ENCODE measurements around the gene CASR. TPM values are rescaled to one million over a fixed set of nuclear protein-coding genes. Genes with fewer than 3 reads are reported as not detected.

The CASR gene
- total and polyA plus RNA-seq, 2 of the 4 experiments (the other 2 are of a cell fraction) = not detected

DNA sequence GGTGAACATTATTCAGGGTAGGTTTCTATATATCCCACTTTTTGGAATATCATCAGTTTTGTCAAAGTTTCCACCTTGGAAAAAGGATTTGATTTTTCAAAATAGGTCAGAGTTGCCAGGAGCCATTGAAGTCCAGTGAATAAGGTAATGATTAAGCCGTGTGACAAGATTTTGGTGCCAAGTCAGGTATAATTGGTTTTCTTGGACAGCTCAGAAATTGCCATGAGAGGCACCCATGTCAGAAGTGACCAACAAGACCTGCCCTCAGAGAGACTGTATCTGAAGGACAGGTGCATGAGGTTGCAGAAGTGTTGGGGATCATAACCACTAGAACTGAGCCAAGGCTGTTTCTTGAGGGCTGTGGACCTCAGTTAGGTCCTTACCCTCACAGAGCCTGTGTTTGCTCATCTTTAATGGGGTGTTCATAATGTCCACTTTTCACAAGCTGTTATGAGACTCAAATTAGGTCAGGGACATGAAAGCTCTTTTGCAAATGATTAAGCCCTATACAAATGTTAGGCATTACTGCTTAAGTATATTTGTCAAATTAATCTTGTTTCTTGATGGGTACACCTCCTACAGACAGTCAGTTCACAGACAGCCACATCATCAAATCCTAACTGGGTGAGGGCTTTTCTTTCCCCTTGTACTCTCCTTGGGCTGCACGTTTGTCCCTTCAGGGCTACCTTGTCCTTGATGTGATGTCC, 32.3 kb downstream of the CASR start:
- no peak overlapping the region for H2AK5ac ChIP-seq (ENCODE audit: low read depth, low read length)
- no peak overlapping the region for H3K18ac ChIP-seq (ENCODE audit: low read depth, low read length)
- no peak overlapping the region for H3K9ac ChIP-seq (ENCODE audit: low read depth, low read length)
- H3K56ac ChIP-seq (ENCODE audit: extremely low read depth, insufficient read depth, low read length) = no peak overlapping the region
- WGBS, 2 experiments (ENCODE audit: extremely low coverage in 2 of 2, insufficient read length in 1 of 2) = 29% methylated on average over 1 of the region's 2 CpGs; no CpG with 5 or more reads in 1 of the 2 experiments
- H3K27me3 ChIP-seq (ENCODE audit: control insufficient read depth, insufficient read depth, low read length) = peaks cover 2% of the 10 kb centered on the region; the same call in 1 of the 2 replicates
- no peak overlapping the region for H4K5ac ChIP-seq (ENCODE audit: low read depth, low read length)
- no peaks in the 10 kb centered on the region for H4K20me1 ChIP-seq (ENCODE audit: insufficient read depth, low read length)
- no peak overlapping the region for H4K8ac ChIP-seq (ENCODE audit: low read depth in 2 of 2, low read length in 2 of 2)
- ChIA-PET POLR2A (ENCODE audit: unreplicated experiment) (no interaction called here), CTCF (interaction anchor here (0.7 kb wide), 1 partner anchor 300 kb away, joined by 4 read pairs; no protein-coding TSS in a partner anchor)
- H2AK9ac ChIP-seq (replicated peaks; ENCODE audit: low read depth, low read length, poor library complexity) = no peak overlapping the region
- H3K36me3 ChIP-seq (ENCODE audit: control insufficient read depth, insufficient read depth, low read length) = no peaks in the 10 kb centered on the region
- DNase-seq = no peak
- H3K23ac ChIP-seq (ENCODE audit: low read depth, low read length) = no peak overlapping the region
- ATAC-seq (ENCODE audit: low read depth) = no peak
- no peak overlapping the region for H3K4me2 ChIP-seq (ENCODE audit: low read depth, low read length)
- H3K4ac ChIP-seq (ENCODE audit: low read depth, low read length) = no peak overlapping the region
- no peak overlapping the region for H2BK15ac ChIP-seq (ENCODE audit: low read depth, low read length)
- intact Hi-C loops (cut with micrococcal nuclease) = no loop called here
- no TSS peak for BruUV-seq (replicated peaks)
- no peak overlapping the region for H2BK120ac ChIP-seq (ENCODE audit: low read depth, low read length)
- in situ Hi-C loops (cut with MboI; ENCODE audit: low sequenced_read_pairs) = no loop called here
- no peak for TF ChIP-seq NFE2L2 (IDR thresholded peaks at IDR 0.05; ENCODE audit: low read depth, low read length)
- TF ChIP-seq RFX5 (IDR thresholded peaks at IDR 0.05; ENCODE audit: low read depth, low read length) = no peak
- no peak for TF ChIP-seq BHLHE40 (IDR thresholded peaks at IDR 0.05; ENCODE audit: low read depth, low read length)
- TF ChIP-seq CEBPB (IDR thresholded peaks at IDR 0.05; ENCODE audit: low read depth, low read length) = no peak
- TF ChIP-seq RCOR1 (IDR thresholded peaks at IDR 0.05; ENCODE audit: insufficient replicate concordance, low read length) = no peak
- no peak for TF ChIP-seq ELK1 (IDR thresholded peaks at IDR 0.05; ENCODE audit: borderline replicate concordance, low read depth, low read length)
- TF ChIP-seq MAFK (IDR thresholded peaks at IDR 0.05; ENCODE audit: low read depth, low read length) = no peak
- TF ChIP-seq FOS (IDR thresholded peaks at IDR 0.05; ENCODE audit: low read depth, low read length) = no peak
- no peak for TF ChIP-seq CHD1 (IDR thresholded peaks at IDR 0.05; ENCODE audit: low read depth, low read length)
- TF ChIP-seq POLR2A (IDR thresholded peaks at IDR 0.05; ENCODE audit: low read depth, low read length) = no peak
- no peak for TF ChIP-seq CTCF (conservative IDR thresholded peaks at IDR 0.05; ENCODE audit: low read depth, low read length)
- no peak for TF ChIP-seq MAZ (IDR thresholded peaks at IDR 0.05; ENCODE audit: borderline replicate concordance, low read depth, low read length)
- no peak for TF ChIP-seq MXI1 (IDR thresholded peaks at IDR 0.05; ENCODE audit: borderline replicate concordance, low read depth, low read length)
- TF ChIP-seq RAD21 (IDR thresholded peaks at IDR 0.05; ENCODE audit: low read length) = no peak
- TF ChIP-seq, protein P1, sequence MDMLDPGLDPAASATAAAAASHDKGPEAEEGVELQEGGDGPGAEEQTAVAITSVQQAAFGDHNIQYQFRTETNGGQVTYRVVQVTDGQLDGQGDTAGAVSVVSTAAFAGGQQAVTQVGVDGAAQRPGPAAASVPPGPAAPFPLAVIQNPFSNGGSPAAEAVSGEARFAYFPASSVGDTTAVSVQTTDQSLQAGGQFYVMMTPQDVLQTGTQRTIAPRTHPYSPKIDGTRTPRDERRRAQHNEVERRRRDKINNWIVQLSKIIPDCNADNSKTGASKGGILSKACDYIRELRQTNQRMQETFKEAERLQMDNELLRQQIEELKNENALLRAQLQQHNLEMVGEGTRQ (IDR thresholded peaks at IDR 0.05; ENCODE audit: low read depth, low read length) = no peak
- no peak for TF ChIP-seq SMC3 (IDR thresholded peaks at IDR 0.05; ENCODE audit: low read depth, low read length)
- H3K14ac ChIP-seq (replicated peaks; ENCODE audit: low read depth, low read length) = no peak overlapping the region
- H3K9me1 ChIP-seq (ENCODE audit: insufficient read depth, low read length) = no peaks in the 10 kb centered on the region
- no peak overlapping the region for H2AFZ ChIP-seq (replicated peaks; ENCODE audit: low read length, poor library complexity)
- dilution Hi-C loops (cut with HindIII; ENCODE audit: low sequenced_read_pairs, unreplicated experiment) = no loop called here
- H3K4me1 ChIP-seq (ENCODE audit: control insufficient read depth, insufficient read depth, low read length) = no peaks in the 10 kb centered on the region
- no peak overlapping the region for H3K27ac ChIP-seq (ENCODE audit: insufficient read depth, low read length)
- H4K91ac ChIP-seq (ENCODE audit: insufficient read depth, low read depth, low read length) = no peak overlapping the region
- H3K4me3 ChIP-seq (ENCODE audit: insufficient read depth, low read depth, low read length) = no peak overlapping the region
- no peaks in the 10 kb centered on the region for H3K9me3 ChIP-seq (ENCODE audit: control insufficient read depth, insufficient read depth, low read length)
- no peak overlapping the region for H2BK20ac ChIP-seq (ENCODE audit: low read depth, low read length)
- H3K79me1 ChIP-seq (ENCODE audit: low read depth in 1 of 2, low read length in 2 of 2) = no peaks in the 10 kb centered on the region
- no peak overlapping the region for H2BK5ac ChIP-seq (ENCODE audit: low read depth, low read length, poor library complexity, severe bottlenecking)

All from IMR-90 (cell line).